PFSK-1 (cell line): ENCODE results near the gene SPC25.

Source experiments
- FOXP2 ChIP-seq: optimal IDR thresholded peaks from 2 replicates; pipeline ENCODE3; 2011; ENCODE audit warnings: borderline replicate concordance, control low read depth, inconsistent platforms; ENCODE audit not compliant: insufficient read depth; ENCODE audit errors: extremely low read length, extremely low read depth
- POLR2AphosphoS5 ChIP-seq: IDR thresholded peaks from 2 replicates; pipeline ENCODE4 v1.6.1; 2012; ENCODE audit warnings: low read depth, mild to moderate bottlenecking, control low read depth, low read length, moderate library complexity
- SIN3A ChIP-seq: IDR thresholded peaks from 2 replicates; pipeline ENCODE4 v1.6.1; 2012; ENCODE audit warnings: mild to moderate bottlenecking, low read length, moderate library complexity, borderline replicate concordance; ENCODE audit not compliant: insufficient read depth
- TAF1 ChIP-seq: IDR thresholded peaks from 2 replicates; pipeline ENCODE4 v1.6.1; 2012; ENCODE audit warnings: low read length, control low read depth, borderline replicate concordance; ENCODE audit not compliant: insufficient read depth
- TF ChIP-seq, protein P1 (sequence below), 2 experiments: IDR thresholded peaks; 2 replicates each; pipeline versions ENCODE4 v1.6.1 to v1.8.0; 2011 to 2012; ENCODE audit warnings: low read depth in 2 of 2, low read length in 2 of 2, control low read depth in 1 of 2, inconsistent platforms in 1 of 2, mild to moderate bottlenecking in 1 of 2, moderate library complexity in 1 of 2; ENCODE audit not compliant: insufficient read depth in 1 of 2

Gene SPC25

DNA sequence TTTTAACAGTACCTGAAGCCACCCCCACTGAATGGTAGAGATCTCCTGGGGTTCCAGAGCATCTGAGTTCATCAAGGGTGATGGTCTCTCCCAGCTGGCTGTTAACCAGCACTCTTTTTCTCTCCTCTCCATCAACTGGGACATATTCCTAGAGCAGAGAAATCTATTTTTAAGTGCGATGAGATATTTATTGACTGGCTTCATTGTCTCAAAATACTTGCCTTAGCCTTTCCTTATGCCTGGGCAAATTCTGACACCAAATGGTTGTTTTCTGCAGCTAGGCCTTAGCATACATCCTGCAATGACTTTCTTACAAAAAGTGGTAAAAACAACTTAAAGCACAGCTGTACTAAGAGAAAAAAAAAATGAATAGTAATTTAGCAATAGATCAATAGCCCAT, 68.2 kb downstream of the SPC25 start:
- no peak for TF ChIP-seq FOXP2
- no peak for TF ChIP-seq POLR2AphosphoS5
- TF ChIP-seq, protein P1, sequence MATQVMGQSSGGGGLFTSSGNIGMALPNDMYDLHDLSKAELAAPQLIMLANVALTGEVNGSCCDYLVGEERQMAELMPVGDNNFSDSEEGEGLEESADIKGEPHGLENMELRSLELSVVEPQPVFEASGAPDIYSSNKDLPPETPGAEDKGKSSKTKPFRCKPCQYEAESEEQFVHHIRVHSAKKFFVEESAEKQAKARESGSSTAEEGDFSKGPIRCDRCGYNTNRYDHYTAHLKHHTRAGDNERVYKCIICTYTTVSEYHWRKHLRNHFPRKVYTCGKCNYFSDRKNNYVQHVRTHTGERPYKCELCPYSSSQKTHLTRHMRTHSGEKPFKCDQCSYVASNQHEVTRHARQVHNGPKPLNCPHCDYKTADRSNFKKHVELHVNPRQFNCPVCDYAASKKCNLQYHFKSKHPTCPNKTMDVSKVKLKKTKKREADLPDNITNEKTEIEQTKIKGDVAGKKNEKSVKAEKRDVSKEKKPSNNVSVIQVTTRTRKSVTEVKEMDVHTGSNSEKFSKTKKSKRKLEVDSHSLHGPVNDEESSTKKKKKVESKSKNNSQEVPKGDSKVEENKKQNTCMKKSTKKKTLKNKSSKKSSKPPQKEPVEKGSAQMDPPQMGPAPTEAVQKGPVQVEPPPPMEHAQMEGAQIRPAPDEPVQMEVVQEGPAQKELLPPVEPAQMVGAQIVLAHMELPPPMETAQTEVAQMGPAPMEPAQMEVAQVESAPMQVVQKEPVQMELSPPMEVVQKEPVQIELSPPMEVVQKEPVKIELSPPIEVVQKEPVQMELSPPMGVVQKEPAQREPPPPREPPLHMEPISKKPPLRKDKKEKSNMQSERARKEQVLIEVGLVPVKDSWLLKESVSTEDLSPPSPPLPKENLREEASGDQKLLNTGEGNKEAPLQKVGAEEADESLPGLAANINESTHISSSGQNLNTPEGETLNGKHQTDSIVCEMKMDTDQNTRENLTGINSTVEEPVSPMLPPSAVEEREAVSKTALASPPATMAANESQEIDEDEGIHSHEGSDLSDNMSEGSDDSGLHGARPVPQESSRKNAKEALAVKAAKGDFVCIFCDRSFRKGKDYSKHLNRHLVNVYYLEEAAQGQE (IDR thresholded peaks at IDR 0.05; ENCODE audit: insufficient read depth in 1 of 2, low read depth in 2 of 2, low read length in 2 of 2) = no peak
- TF ChIP-seq TAF1 = no peak
- TF ChIP-seq SIN3A = no peak

DNA sequence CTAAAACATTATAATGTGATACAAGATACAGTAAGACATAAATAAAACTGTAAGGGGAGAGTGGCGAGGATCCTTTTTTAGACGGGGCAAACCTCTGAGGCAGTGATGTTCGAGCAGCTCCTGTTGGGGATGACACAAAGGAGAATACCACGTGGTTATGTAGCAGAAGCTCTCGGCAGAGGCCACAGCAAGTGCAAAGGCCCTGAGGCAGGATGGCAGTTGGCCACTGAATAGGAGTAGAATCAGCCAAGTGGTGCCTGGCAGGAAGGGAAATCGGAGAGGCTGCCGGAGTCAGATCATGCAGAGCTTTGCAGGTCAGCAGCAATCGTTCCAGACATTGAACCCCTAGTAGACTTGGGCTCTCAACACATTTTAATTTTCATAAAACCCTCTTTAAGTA, 68.7 kb downstream of the SPC25 start:
- TF ChIP-seq POLR2AphosphoS5 (no peak), FOXP2 (no peak), SIN3A (no peak), TAF1 (no peak)
- TF ChIP-seq, protein P1 (IDR thresholded peaks at IDR 0.05; ENCODE audit: insufficient read depth in 1 of 2, low read depth in 2 of 2, low read length in 2 of 2) = no peak
